PC-3 (cell line): ENCODE results near the gene PGC.

Source experiments
- EZH2 ChIP-seq: fragments of 300-600 bp; sonication (generic); IDR thresholded peaks from one replicate; pipeline ENCODE4 v1.6.1; 2017; ENCODE audit warnings: antibody characterized with exemption, mild to moderate bottlenecking, low read length; ENCODE audit not compliant: unreplicated experiment
- TF ChIP-seq, protein P1 (sequence below): fragments of 300-600 bp; sonication (generic); conservative IDR thresholded peaks from 2 replicates; pipeline ENCODE4 v1.5.1; 2017; ENCODE audit warnings: antibody characterized with exemption, low read depth, mild to moderate bottlenecking, low read length

DNA sequence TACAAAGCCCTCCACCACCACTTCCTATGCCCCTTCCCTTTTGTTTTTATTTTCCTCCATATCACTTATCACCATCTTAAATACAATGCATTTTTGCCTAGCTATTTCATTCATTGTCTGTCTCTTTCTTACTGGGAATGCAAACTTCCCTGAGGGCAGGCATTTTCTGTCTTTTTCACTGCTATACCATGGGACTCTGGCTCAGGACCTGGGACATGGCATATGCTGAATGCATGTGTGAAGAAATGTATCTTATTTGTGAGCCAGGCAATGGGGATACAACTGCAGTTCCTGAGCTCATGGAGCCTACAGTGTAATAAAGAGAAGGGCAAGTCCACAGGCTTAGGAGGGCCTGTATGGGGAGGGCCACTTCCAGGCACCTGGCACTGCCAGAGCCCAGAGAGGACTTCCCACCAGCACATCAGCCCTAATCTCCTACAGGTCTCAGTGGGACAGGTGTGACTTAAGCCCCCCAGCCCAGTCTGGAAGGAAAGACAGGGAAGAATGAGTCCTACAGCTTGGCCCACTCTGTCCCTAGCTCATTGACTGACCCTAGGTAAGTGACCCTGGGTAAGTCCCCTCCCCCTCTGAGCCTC, 55.0 kb downstream of the PGC start:
- TF ChIP-seq, protein P1, sequence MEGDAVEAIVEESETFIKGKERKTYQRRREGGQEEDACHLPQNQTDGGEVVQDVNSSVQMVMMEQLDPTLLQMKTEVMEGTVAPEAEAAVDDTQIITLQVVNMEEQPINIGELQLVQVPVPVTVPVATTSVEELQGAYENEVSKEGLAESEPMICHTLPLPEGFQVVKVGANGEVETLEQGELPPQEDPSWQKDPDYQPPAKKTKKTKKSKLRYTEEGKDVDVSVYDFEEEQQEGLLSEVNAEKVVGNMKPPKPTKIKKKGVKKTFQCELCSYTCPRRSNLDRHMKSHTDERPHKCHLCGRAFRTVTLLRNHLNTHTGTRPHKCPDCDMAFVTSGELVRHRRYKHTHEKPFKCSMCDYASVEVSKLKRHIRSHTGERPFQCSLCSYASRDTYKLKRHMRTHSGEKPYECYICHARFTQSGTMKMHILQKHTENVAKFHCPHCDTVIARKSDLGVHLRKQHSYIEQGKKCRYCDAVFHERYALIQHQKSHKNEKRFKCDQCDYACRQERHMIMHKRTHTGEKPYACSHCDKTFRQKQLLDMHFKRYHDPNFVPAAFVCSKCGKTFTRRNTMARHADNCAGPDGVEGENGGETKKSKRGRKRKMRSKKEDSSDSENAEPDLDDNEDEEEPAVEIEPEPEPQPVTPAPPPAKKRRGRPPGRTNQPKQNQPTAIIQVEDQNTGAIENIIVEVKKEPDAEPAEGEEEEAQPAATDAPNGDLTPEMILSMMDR, result no peak
- TF ChIP-seq EZH2, result no peak
